ENCODE measurements around the gene CCDC124.
"Not testable (repeated sequence)": the region's sequence is repeated elsewhere in the genome, so short reads cannot be mapped to it uniquely, and the experiment has no call there.

The CCDC124 gene, protein sequence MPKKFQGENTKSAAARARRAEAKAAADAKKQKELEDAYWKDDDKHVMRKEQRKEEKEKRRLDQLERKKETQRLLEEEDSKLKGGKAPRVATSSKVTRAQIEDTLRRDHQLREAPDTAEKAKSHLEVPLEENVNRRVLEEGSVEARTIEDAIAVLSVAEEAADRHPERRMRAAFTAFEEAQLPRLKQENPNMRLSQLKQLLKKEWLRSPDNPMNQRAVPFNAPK

GRCh38 chr19:17932485-17933338, at the start of gene CCDC124:
Gene CCDC124 (plus strand): TSS chr19:17933015. CDS start chr19:17936421, 3,406 bp downstream.
- peak; percentile 92 for DNase-seq

DNA sequence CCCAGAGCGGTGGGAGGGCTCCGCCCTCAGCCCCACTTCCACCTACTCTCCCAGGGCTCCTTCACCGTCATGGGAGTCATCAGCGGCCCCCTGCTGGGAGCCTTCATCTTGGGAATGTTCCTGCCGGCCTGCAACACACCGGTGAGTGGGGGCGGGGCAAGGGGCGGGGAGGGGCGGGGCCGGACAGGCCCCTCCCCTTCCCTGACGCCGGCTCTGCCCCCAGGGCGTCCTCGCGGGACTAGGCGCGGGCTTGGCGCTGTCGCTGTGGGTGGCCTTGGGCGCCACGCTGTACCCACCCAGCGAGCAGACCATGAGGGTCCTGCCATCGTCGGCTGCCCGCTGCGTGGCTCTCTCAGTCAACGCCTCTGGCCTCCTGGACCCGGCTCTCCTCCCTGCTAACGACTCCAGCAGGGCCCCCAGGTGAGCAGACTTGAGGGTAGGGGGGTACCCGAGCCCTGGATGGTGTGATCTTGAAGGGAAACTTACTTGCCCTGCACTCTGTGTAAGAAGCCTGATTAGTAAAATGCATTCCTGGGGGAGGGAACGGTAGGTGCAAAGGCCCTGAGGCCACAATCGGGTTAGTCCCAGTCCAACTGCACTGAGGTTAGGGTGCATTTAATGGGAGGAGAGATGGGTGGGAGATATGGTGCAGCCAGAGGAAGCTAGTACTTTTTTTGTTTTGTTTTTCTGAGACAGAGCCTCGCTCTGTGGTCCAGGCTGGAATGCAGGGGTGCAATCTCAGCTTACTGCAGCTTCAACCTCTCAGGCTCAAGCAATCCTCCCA, 49.0 kb upstream of the CCDC124 start:
- DNase-seq: no peak

- no peak for DNase-seq
Observed at GRCh38 chr19:17886515-17886914, 46.3 kb upstream of the CCDC124 start.

- not testable (repeated sequence) for DNase-seq
Observed at GRCh38 chr19:17887221-17887620, 45.6 kb upstream of the CCDC124 start.

DNA sequence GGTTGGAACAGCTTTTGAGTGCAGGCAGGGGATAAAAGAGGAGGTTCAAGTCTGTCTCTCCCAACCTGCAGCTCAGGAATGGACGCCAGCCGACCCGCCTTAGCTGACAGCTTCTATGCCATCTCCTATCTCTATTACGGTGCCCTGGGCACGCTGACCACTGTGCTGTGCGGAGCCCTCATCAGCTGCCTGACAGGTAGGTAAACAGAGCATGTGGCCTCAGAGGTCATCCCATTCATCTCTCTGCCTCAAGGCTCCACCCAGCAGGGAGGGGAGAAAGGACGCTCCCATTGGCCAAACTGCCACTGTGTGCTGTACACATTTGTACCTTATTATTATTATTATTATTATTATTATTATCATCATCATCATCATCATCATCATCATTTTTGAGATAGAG, 44.6 kb upstream of the CCDC124 start:
- DNase-seq: no peak

DNA sequence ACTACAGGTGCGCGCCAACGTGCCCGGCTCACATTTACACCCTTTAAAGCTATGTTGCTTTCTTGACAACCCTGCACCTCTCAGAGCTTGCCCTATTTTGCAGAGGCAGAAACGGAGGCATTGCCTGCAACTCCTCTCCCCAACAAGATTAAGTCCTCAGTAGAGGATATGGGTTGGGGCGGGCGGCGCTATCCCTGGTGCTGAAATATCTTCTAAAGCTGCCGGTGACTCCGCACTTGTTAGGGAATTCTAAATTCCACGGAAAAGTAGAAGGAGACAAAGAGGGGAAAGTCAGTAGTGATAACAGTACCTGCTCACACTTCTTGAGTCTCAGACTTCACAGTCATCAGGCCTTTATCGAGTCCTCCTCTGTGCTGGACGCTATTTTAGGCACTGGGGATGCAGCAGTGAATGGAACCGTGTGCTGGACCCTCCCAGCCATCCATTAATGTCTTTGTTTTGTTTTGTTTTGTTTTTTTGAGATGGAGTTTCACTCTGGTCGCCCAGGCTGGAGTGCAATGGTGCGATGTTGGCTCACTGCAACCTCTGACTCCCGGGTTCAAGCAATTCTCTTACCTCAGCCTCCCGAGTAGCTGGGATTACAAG, 43.1 kb upstream of the CCDC124 start:
- DNase-seq: no peak

GRCh38 chr19:17893766-17894165, 39.0 kb upstream of the CCDC124 start:
- DNase-seq: no peak

DNA sequence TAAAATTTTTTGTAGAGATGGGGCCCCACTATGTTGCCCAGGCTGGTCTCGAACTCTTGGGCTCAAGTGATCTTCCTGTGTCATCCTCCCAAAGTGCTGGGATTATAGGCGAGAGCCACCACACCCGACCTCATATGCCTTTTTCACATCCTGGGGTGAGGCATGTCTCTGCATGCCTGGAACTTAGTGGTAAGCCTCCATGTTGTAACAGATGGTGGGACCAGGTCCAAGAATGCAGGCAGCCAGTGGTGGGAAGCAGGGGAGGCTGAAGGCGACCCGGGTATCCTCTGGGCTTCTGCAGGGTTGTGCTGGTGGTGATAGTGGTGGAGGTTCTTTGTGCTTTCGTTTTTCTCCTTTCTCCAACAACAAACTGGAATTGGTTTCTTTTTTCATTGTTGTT, 30.1 kb upstream of the CCDC124 start:
- DNase-seq: no peak

DNA sequence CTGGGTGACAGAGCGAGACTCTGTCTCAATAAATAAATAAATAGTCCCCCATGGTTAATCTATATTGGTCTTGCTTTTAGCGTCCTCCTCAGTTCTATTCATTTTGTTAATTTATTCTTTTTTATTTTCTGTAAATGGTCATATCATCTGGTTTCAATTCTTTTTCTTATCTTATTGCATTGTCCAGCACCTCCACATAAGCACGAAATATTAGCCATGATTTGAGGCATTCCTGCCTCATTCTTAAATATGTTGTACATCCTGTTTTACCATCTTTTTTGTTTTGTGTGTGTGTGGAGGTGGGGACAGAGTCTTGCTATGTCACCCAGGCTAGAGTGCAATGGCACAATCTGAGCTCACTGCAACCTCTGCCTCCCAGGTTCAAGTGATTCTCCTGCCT, 24.6 kb upstream of the CCDC124 start:
- DNase-seq: no peak

GRCh38 chr19:17909003-17909732, 23.6 kb upstream of the CCDC124 start:
- DNase-seq: no peak

GRCh38 chr19:17910791-17911360, 21.9 kb upstream of the CCDC124 start:
- no peak for DNase-seq

- DNase-seq: peak; percentile 6
Observed at GRCh38 chr19:17915940-17916593, 16.7 kb upstream of the CCDC124 start.

DNA sequence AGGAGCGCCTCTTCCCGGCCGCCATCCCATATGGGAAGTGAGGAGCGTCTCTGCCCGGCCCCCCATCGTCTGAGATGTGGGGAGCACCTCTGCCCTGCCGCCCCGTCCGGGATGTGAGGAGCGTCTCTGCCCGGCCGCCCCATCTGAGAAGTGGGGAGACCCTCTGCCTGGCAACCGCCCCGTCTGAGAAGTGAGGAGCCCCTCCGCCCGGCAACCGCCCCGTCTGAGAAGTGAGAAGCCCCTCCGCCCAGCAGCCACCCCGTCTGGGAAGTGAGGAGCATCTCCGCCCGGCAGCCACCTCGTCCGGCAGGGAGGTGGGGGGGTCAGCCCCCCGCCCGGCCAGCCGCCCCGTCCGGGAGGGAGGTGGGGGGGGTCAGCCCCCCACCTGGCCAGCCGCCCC, 14.7 kb upstream of the CCDC124 start:
- DNase-seq: not testable (repeated sequence)

DNA sequence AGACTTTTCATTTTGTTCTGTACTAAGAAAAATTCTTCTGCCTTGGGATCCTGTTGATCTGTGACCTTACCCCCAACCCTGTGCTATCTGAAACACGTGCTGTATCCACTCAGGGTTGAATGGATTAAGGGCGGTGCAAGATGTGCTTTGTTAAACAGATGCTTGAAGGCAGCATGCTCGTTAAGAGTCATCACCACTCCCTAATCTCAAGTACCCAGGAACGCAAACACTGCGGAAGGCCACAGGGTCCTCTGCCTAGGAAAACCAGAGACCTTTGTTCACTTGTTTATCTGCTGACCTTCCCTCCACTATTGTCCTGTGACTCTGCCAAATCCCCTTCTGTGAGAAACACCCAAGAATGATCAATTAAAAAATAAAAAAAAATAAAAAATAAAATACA, 13.7 kb upstream of the CCDC124 start:
- not testable (repeated sequence) for DNase-seq

DNA sequence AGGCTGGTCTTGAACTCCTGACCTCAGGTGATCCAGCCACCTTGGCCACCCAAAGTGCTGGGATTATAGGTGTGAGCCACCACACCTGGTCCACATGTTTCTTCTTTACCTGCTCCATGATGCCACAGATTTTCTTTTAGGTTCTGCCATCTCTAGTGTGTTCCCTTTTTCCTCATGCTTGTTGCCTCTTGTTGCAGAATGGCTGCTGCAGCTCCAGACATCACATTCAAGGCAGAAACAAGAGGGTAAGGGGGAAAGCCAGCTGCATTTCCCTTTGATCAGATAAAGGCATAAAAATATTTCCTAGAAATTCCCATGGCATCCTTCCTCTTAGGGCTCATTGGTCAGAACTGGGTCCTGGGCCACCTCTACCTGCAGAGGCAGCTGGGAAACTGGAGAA, 12.3 kb upstream of the CCDC124 start:
- no peak for DNase-seq

- DNase-seq: no peak
Observed at GRCh38 chr19:17922138-17922537, 10.7 kb upstream of the CCDC124 start.

DNA sequence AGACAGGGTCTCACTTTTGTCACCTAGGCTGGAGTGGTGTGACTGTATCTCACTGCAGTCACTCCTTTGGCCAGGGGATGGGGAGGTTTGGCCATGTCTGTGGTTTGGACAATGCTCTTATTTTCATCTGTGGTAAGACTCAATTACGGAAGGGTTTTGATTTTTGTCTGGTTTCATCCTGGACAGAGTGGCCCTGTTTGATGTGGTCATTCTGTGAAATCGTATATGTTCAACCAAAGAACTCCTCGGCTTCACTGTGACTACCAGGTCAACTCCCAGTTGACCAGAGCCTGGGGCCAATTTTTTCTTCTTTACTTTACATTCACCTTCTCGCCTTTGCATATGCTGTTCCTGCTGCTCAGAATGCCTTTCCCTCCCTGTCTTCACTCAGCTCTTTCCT, 6.8 kb upstream of the CCDC124 start:
- no peak for DNase-seq

DNA sequence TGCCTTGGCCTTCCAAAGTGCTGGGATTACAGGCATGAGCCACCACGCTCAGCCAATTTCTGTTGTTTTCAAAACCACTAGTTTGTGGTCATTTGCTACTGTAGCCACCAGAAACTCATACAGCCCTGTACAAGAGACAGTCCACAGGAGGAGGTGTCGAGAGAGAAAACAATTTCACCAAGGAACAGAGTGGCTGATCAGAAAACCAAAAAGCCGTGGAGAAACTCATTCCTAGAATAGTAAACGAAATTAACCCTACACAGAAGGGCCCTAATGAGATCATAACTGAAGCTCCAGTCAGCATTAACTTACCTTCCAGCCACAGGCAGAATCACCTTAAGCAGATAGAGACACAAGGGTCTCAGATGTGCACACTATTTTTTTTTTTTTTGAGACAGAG, 3.8 kb upstream of the CCDC124 start:
- no peak for DNase-seq

DNA sequence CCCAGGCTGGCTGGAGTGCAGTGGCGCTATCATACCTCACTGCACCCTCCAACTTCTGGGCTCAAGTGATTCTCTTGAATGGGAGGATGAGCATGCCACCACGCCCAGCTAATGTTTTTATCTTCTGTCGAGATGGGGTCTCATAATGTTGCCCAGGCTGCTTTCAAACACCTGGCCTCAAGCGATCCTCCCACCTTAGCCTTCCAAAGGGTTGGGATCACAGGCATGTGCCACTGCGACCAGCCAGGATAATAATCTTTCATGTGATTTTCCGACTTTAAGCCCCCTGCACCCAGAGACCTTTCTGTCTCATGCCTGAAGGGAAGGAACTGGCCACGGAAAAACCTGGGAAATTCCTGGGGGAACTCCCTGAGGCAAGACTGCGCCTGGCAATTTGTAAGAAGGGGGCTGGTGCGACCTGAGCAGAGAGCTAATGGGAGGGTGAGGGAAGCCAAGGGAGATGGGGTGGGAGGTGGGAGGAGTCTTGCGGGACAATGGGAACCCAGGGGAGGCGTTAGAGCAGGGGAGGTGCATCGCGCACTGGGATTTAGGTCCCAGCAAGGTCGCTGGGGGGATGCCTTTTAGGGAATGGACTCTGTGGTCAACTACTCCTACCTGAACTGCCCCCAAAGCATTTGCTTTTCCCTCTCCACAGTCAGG, 1.2 kb upstream of the CCDC124 start:
- no peak for DNase-seq

DNA sequence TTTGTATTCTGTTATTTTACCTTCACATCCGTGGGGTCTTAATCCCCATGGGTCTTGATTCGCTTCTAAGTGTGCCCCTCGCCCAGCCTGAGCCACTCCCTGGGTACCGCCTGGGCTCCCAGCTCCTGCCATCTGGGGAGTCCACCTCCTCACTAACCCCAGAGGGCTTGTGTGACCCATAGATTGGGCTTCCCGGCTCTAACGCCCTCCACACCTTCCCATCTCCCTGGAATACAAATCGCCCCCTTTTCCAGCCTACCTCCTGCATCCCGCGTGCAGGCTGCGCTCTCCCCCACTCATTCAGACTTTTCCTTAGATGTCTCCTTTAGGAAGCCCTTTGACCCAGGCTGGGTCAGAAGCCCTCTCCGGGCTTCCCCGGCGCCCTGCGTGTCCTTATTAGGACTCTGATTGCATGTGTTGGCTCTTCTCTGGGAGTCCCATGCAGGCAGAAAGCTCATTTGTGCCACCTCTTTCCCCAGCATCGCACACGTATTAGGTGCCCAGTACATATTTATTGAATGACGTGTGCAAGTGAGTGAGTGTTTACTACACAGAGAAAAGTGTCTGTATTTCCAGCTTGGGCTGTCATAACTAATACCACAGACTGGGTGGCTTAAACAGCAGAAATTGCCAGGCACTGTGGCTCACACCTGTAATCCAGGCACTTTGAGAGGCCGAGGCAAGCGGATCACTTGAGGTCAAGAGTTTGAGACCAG, 757 bp downstream of the CCDC124 start:
- DNase-seq: no peak

Measured in NCI-H2029 treated with DMSO at 0.1 percent for 48 hours (cell line).